ACHN (cell line): ENCODE measurements around the gene DNPH1.

Experiments
- DNase-seq: peaks from one replicate; pipeline ENCODE4 v3.0.0-alpha.2; 2015
- in situ Hi-C: cut with HindIII; loops from 2 replicates; pipeline ENCODE4 v1.10.0; 2017; ENCODE audit warnings: low sequenced_read_pairs, low pct_ligation_motif_present, low pct_unique_long_range_greater_than_20kb

The DNPH1 gene

GRCh38 chr6:43248791-43249190 lies 19.5 kb upstream of the DNPH1 start:
- in situ Hi-C loops, result no loop called here

GRCh38 chr6:43248101-43248500 lies 18.8 kb upstream of the DNPH1 start:
- no peak for DNase-seq
- in situ Hi-C loops, result no loop called here

More at GRCh38 chr6:43248791-43249190, 19.5 kb upstream of the DNPH1 start:
- no peak for DNase-seq

GRCh38 chr6:43247114-43247999 lies 18.1 kb upstream of the DNPH1 start:
- in situ Hi-C loops, result no loop called here
- DNase-seq, result peak; percentile 83

GRCh38 chr6:43246301-43247113 lies 17.2 kb upstream of the DNPH1 start:
- in situ Hi-C loops, result no loop called here
- peak; percentile 86 for DNase-seq

GRCh38 chr6:43243664-43244321 lies 14.5 kb upstream of the DNPH1 start:
- in situ Hi-C loops, result no loop called here
- DNase-seq, result no peak

- DNase-seq, result no peak
- in situ Hi-C loops, result no loop called here
These were observed 13.8 kb upstream of the DNPH1 start, which contains the start of gene TTBK1 for GRCh38 chr6:43242908-43243663. Gene TTBK1 (plus strand): TSS chr6:43243481. CDS start chr6:43246661, 3,180 bp downstream.

- in situ Hi-C loops, result no loop called here
These were observed 12.2 kb upstream of the DNPH1 start for GRCh38 chr6:43241446-43241845.

GRCh38 chr6:43240950-43241349 lies 11.7 kb upstream of the DNPH1 start:
- in situ Hi-C loops, result no loop called here
- no peak for DNase-seq

More at GRCh38 chr6:43241446-43241845, 12.2 kb upstream of the DNPH1 start:
- no peak for DNase-seq

GRCh38 chr6:43239054-43239453 lies 9.8 kb upstream of the DNPH1 start:
- in situ Hi-C loops, result no loop called here
- no peak for DNase-seq

GRCh38 chr6:43235841-43236240 lies 6.6 kb upstream of the DNPH1 start:
- DNase-seq, result no peak
- in situ Hi-C loops, result no loop called here

GRCh38 chr6:43231735-43232450 lies 2.6 kb upstream of the DNPH1 start:
- in situ Hi-C loops, result no loop called here
- DNase-seq, result no peak

GRCh38 chr6:43231053-43231452 lies 1.8 kb upstream of the DNPH1 start:
- no peak for DNase-seq
- in situ Hi-C loops, result no loop called here

GRCh38 chr6:43229803-43230620 lies 731 bp upstream of the DNPH1 start:
- no peak for DNase-seq
- in situ Hi-C loops, result no loop called here

GRCh38 chr6:43226192-43226851 lies 3.0 kb downstream of the DNPH1 start:
- no peak for DNase-seq
- in situ Hi-C loops, result no loop called here

- in situ Hi-C loops, result no loop called here
These were observed 6.1 kb downstream of the DNPH1 start for GRCh38 chr6:43223175-43223574.

GRCh38 chr6:43222418-43223059 lies 6.7 kb downstream of the DNPH1 start:
- no peak for DNase-seq
- in situ Hi-C loops, result no loop called here

More at GRCh38 chr6:43223175-43223574, 6.1 kb downstream of the DNPH1 start:
- no peak for DNase-seq
